NB4 (cell line): ENCODE measurements around the gene KLB.

ENCODE experiments used
- DNase-seq: peaks from one replicate; pipeline ENCODE4 v3.0.0; 2010; ENCODE audit warnings: low read depth
- H3K4me3 ChIP-seq: one replicate; pipeline ENCODE4 v1.5.1; 2011; ENCODE audit warnings: mild to moderate bottlenecking, low read depth, low read length, moderate library complexity
- CTCF ChIP-seq: IDR thresholded peaks from one replicate; pipeline ENCODE4 v1.5.1; 2012; ENCODE audit warnings: low read depth, low read length
- MAX ChIP-seq: IDR thresholded peaks from 2 replicates; pipeline ENCODE4 v1.6.1; 2011; ENCODE audit warnings: low read depth, low read length
- MYC ChIP-seq: IDR thresholded peaks from 2 replicates; pipeline ENCODE4 v1.6.1; 2011; ENCODE audit warnings: low read depth, low read length
- POLR2A ChIP-seq: IDR thresholded peaks from 2 replicates; pipeline ENCODE4 v1.6.1; 2011; ENCODE audit warnings: mild to moderate bottlenecking; ENCODE audit not compliant: insufficient read length; ENCODE audit errors: extremely low read depth

The KLB gene

GRCh38 chr4:39494354-39494753 lies 87.6 kb downstream of the KLB start:
- H3K4me3 ChIP-seq: no peak overlapping the region
- TF ChIP-seq MAX (no peak), CTCF (no peak), POLR2A (no peak), MYC (no peak)
- no peak for DNase-seq

GRCh38 chr4:39495446-39496213 lies 88.9 kb downstream of the KLB start:
- TF ChIP-seq MAX (no peak), POLR2A (no peak), CTCF (no peak), MYC (no peak)
- no peak overlapping the region for H3K4me3 ChIP-seq
- no peak for DNase-seq

- TF ChIP-seq MAX: no peak
- no peak overlapping the region for H3K4me3 ChIP-seq
- no peak for DNase-seq
Measured at GRCh38 chr4:39497909-39498726, 91.4 kb downstream of the KLB start.

- DNase-seq: no peak
- no peak for TF ChIP-seq CTCF
- no peak for TF ChIP-seq POLR2A
- H3K4me3 ChIP-seq: no peak overlapping the region
Measured at GRCh38 chr4:39498727-39499020, 91.9 kb downstream of the KLB start.
